GM08714 (cell line): ENCODE results near the gene C6orf52.

ENCODE experiments used
- H3K4me3 ChIP-seq: fragments of 200-500 bp; sonication (Bioruptor generic); 2 replicates; pipeline ENCODE4 v1.5.1; 2014; ENCODE audit warnings: mild to moderate bottlenecking, low read length, inconsistent platforms
- ZNF274 ChIP-seq: IDR thresholded peaks from 2 replicates; pipeline ENCODE4 v1.6.1; 2012; ENCODE audit warnings: mild to moderate bottlenecking, low read depth, low read length

Gene C6orf52

DNA sequence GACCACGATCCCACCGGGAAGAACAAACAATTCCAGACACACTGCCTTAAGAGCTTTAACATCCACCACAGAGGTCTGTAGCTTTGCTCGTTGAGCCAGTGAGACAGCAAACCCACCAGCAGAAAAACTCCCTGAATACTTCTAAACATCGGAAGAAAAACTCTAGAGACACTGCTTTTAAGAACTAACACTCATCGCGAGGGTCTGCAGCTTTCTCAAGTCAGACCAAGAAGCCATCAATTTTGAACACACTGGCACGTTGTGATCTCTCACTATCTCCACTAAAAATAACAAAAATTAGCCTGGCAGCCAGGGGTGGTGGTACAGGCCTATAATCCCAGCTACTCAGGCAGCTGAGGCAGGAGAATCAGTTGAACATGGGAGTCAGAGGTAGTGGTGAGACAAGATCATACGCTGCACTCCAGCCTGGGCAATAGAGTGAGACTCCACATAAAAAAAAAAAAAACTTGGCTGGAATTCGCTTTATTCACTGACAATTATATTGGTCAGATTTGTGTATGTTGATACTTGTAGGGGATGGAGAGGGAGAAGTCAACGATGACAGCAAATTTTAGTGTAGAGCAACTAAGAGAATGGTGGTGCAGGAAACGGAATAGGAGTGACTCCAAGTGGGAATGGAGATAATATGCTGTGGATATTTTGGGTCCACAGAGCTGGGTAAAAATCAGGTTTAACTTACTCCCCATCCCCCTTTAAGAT, 27.6 kb upstream of the C6orf52 start:
- peak overlapping the region; percentile 92 for H3K4me3 ChIP-seq
- no peak for TF ChIP-seq ZNF274

DNA sequence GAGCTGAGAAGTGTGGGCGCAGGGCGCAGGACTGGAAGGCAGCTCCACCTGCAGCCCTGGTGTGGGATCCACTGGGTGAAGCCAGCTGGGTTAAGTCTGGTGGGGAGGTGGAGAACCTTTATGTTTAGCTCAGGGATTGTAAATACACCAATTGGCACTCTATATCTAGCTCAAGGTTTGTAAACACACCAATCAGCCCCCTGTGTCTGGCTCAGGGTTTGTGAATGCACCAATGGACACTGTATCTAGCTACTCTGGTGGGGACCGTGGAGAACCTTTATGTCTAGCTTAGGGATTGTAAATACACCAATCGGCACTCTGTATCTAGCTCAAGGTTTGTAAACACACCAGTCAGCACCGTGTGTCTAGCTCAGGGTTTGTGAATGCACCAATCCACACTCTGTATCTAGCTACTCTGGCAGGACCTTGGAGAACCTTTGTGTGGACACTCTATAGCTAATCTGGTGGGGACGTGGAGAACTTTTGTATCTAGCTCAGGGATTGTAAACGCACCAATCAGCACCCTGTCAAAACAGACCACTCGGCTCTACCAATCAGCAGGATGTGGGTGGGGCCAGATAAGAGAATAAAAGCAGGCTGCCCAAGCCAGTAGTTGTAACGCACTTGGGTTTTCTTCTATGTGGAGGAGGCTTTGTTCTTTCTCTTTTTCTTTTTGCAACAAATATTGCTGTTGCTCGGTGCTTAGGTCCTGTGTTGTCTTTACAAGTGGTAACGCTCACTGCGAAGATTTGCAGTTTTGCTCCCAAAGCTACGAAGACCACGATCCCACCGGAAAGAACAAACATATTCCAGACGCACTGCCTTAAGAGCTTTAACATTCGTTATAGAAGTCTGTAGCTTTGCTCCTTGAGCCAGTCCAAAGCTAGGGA, 26.8 kb upstream of the C6orf52 start:
- peak overlapping the region; percentile 65; the same call in 1 of the 2 replicates for H3K4me3 ChIP-seq

DNA sequence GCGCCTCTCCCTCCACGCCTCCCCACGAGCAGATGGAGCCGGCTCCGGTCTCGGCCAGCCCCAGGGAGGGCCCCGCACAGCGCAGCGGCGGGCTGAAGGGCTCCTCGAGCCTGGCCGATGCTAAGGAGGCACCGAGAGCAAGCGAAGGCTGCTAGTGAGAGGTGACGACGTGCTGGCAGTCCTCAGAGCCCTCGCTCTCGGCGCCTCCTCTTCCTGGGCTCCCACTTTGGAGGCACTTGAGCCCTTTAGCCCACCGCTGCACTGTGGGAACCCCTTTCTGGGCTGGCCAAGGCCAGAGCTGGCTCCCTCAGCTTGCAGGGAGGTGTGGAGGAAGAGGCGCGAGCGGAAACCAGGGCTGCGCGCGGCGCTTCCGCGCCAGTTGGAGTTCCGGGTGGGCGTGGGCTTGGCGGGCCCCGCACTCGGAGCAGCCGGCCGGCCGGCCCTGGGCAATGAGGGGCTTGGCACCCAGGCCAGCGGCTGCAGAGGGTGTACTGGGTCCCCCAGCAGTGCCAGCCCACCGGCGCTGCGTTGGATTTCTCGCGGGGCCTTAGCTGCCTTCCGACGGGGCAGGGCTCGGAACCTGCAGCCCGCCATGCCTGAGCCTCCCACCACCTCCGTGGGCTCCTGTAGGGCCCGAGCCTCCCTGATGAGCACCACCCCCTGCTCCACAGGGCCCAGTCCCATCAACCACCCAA, 26.0 kb upstream of the C6orf52 start:
- H3K4me3 ChIP-seq: peak overlapping the region; percentile 65
- no peak for TF ChIP-seq ZNF274

- TF ChIP-seq ZNF274: no peak
- H3K4me3 ChIP-seq: peak overlapping the region; percentile 65
These were observed 25.5 kb upstream of the C6orf52 start for GRCh38 chr6:10719964-10720264.

- TF ChIP-seq ZNF274: no peak
These were observed 25.0 kb upstream of the C6orf52 start for GRCh38 chr6:10719296-10719963.

GRCh38 chr6:10713962-10714361, 19.5 kb upstream of the C6orf52 start:
- no peak overlapping the region for H3K4me3 ChIP-seq
- no peak for TF ChIP-seq ZNF274

More at GRCh38 chr6:10719296-10719963, 25.0 kb upstream of the C6orf52 start:
- H3K4me3 ChIP-seq: peak overlapping the region; percentile 65; the same call in 1 of the 2 replicates

DNA sequence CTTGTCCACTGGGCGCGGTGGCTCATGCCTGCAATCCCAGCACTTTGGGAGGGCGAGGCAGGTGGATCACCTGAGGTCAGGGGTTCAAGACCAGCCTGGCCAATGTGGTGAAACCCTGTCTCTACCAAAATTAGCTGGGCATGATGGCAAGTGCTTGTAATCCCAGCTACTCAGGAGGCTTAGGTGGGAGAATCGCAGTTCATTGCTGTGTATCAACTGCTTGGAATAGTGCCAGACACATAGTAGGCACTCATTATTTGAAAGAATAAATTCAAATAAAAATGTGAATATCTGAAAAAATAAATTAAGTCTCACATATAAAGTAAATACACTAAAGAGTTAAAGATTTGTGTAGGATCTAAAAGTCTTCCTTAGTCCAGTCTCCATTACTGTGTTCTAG, 2.2 kb upstream of the C6orf52 start:
- H3K4me3 ChIP-seq: no peak overlapping the region
- no peak for TF ChIP-seq ZNF274

GRCh38 chr6:10695086-10695657, 756 bp upstream of the C6orf52 start:
- TF ChIP-seq ZNF274: no peak
- H3K4me3 ChIP-seq: peak overlapping the region; percentile 86

- H3K4me3 ChIP-seq: peak overlapping the region; percentile 86
These were observed 1.4 kb downstream of the C6orf52 start for GRCh38 chr6:10692965-10693538.

GRCh38 chr6:10690651-10691445, 3.6 kb downstream of the C6orf52 start:
- no peak for TF ChIP-seq ZNF274
- H3K4me3 ChIP-seq: no peak overlapping the region

More at GRCh38 chr6:10692965-10693538, 1.4 kb downstream of the C6orf52 start:
- TF ChIP-seq ZNF274: no peak

GRCh38 chr6:10687582-10687981, 6.8 kb downstream of the C6orf52 start:
- H3K4me3 ChIP-seq: no peak overlapping the region
- TF ChIP-seq ZNF274: no peak

GRCh38 chr6:10686901-10687300, 7.5 kb downstream of the C6orf52 start:
- TF ChIP-seq ZNF274: no peak
- H3K4me3 ChIP-seq: no peak overlapping the region

DNA sequence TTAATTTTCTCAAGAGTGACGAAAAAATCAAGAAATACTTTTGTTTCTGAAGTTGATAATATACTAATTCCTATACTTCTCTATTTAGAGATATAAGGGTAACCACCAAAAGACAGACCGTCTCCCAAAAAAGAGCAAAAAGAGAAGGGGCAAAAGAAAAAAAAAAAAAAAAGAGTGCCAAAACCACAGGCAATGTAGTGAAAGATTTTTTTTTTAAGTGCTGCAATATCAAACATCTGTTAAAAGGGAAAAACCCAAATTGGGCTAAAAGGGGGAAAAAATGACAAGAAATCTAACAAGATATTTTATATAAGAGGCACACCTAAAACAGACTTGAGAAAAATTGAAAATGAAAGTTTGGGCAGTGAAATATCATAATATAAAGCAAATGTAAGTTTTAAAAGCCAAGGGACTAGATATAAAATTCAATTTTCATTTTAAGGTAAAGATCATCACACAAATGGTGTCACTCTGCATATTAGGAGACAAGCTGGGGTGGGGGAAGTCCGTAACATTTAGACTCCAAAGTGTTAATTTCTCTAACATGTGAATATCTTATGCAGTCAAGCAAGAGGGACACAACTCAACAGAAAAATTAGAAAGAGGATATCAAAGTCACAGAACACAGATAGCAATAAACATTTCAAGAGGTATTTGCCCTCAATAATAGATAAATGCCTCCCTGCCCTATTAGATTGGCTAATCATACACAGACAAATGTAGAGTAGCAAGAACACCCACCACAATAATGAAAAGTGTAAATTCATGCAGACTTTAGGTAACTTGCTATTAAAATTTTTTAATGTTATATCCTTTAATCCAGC, 9.1 kb downstream of the C6orf52 start:
- TF ChIP-seq ZNF274: no peak
- H3K4me3 ChIP-seq: no peak overlapping the region
